Fibroblast of skin of back (primary cell): ENCODE data around the gene NCOA4.
A peak's percentile ranks its signal among the peaks of the same experiment; 100 is the strongest.
"Not testable (repeated sequence)": the region's sequence is repeated elsewhere in the genome, so short reads cannot be mapped to it uniquely, and the experiment has no call there.

Source experiments
- DNase-seq: peaks from one replicate; pipeline ENCODE4 v3.0.0-alpha.2; 2013

Gene NCOA4

DNA sequence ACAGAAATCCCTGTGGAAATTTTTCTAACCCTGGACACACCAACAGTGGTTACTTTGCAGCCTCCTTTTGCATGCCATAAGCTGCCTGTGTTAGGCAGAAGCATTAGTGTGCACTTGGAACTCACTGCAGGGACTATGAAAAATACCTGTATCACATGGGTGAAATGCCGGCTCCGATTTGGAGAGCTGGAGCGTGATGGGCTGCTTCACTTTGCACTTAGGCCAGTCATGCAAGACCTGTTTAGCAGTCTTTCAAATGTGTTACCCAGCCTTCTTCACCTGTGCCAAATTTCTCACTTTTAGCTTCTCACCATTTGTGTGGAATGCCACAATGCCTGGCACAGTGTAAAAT, 11.3 kb downstream of the NCOA4 start:
- no peak for DNase-seq

DNA sequence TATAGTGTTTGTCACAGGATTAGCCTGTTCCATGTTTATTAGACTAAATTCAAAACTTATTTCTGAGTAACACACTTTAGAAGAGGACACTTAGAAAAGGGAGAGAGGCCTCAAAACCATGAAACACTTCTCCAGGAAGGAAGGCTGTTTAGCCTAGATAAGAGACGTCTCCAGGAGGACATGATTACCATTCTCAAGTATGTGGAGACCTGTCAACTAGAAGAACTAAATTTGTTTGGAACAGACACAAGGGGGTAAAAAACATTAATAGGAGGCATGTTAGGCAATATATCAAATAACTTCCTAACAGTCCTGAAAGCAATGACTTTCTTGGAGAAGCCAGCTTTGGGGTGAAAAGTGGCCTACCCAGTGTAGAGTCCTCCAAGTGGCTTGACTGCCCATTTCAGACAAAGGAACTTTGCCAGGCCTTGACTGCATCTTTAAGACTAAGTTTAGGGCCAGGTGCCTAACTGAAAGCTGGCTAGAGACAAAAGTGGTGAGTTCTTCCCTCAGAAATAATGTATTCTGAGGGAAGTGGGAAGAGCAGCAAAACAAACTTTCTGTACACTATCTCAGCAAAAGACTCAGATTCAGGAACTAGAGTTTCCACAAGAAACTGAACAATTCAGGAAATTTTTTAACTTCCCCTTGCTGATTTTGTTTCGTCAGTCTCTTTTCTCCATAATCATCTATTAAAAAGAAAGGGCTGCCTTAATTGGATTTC, 11.8 kb downstream of the NCOA4 start:
- DNase-seq, result peak; percentile 32

- DNase-seq, result no peak
Observed at GRCh38 chr10:46017733-46018132, 12.7 kb downstream of the NCOA4 start.

- DNase-seq, result no peak
Observed at GRCh38 chr10:46016811-46017210, 13.6 kb downstream of the NCOA4 start.

GRCh38 chr10:46016190-46016589, 14.2 kb downstream of the NCOA4 start:
- no peak for DNase-seq

GRCh38 chr10:46014683-46015405, 15.6 kb downstream of the NCOA4 start:
- no peak for DNase-seq

DNA sequence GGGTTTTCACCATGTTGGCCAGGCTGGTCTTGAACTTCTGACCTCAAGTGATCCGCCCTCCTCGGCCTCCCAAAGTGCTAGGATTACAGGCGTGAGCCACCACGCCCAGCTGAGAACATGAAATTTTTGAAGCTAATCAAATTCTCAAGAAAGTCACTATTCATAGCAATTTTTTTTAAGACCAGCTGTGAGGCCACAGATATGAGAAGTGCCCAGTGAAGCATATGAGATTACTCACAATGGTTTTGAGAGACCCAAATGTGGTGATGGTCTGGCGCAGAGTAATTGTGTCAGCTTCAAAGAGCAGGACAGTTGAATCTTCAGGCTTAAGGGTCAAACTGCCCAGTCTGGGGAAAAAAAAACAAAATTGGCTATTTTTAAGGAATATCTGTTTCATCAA, 16.2 kb downstream of the NCOA4 start:
- DNase-seq, result no peak

GRCh38 chr10:46012746-46013145, 17.7 kb downstream of the NCOA4 start:
- DNase-seq, result no peak

- DNase-seq, result peak; percentile 46
Observed at GRCh38 chr10:46006219-46006618, 24.2 kb downstream of the NCOA4 start.

DNA sequence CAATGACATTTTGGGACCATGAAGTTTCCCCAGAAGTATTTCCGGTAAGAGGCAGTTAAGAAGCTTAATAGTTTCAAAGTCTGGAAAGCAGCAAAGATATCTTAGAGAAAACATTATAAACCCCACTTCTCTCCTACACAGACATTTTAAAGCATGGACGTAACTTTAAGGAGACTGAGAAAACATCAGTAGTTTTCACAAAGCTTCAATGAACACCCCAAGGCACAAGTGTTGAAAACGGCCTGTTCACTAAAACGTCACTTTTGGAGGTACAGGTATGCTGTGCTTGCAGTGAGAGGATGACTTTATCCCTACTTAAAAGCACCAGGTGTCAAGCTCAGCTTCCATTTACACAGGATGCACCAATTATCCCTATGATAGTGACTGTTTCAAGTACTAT, 25.0 kb downstream of the NCOA4 start:
- DNase-seq, result no peak

DNA sequence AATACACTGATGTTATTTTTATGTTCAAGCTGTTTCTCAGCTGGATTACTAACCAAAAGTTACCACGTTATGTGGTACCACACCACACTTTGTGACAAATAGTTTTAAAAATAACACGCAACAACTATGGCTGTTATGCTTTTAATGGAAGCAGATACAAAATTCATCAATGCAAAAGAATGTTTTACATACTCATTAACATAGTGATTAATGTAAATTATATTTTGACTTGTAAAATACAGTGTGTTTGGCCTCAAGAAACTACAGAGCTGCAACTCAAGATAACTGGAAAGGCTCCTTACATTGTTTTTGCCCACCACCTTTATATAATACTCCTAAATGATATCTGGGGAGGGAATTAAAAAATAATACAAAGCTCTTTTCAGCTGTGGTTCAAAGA, 25.5 kb downstream of the NCOA4 start:
- no peak for DNase-seq

DNA sequence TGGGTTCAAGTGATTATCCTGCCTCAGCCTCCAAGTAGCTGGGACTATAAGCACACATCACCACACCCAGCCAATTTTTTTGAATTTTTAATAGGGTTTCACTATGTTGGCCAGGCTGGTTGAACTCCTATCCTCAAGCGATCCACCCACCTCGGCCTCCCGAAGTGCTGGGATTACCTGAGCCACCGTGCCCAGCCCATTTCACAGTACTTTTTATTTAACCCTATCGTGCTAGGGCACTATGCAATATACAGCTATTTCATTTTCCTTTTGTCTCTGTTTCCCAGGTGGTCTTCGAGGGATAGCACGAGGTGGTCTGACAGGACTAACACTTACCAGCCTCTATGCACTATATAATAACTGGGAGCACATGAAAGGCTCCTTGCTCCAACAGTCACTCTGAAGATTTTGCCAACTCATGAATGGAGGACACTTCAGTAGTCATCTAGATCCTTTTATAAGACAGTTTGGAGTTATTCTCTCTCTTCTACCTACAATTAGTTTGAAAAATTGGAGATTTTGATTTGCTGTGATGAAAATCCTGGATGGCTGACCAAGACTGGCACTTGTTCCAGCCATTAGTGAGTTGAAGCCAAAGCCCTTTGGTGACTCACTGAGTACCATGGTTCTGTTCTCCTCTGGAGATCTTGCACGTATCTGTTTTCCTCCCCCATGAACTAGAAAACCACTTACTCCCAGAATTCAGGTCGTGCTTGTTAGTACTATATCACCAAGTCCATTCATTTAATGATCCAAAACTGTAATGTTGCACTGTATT, 27.3 kb downstream of the NCOA4 start:
- no peak for DNase-seq

DNA sequence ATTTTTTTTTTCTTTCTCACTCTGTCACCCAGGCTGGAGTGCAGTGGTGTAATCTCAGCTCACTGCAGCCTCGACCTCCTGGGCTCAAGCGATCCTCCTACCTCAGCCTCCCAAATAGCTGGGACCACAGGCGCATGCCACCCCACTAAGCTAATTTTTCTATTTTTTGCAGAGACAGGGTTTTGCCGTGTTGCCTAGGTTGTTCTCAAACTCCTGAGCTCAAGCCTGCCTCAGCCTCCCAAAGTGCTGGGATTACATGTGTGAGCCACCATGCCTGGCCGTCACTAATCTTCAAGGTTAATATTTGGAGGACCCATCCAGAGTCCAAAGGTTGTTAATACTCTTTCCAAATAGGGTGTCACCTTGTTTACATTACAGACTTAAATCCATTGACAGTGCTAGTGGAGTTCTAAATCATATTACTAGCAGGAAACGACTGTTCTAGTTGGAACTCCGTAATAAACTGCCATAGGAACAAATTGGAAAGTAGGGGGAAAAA, 28.2 kb downstream of the NCOA4 start:
- DNase-seq, result not testable (repeated sequence)

DNA sequence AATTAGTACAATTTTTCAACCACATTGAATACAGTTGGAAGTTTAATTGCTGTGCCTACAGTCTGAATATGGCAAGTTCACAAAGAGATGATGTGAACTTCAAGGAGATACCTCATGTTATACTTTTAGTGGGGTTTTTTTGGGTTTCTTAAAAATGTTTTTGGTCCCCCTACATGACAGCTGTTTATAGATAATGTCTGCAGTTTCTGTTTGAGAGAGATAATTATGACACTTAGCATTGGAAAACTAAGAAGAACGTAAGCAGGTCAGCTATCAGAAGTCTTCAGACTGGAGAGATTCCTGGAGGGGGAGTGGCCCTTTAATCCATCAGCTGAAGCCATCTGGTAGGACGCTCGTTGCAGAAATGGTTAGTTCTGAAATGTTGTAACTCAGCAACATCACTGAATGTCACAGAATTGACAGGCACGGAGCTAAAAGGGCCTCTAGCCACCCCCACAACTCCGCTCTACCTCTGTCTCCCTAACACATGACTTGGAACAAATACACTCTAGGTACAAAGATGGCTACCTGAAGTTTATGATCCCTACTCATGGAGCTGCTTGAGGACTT, 29.2 kb downstream of the NCOA4 start:
- DNase-seq, result no peak

- DNase-seq, result no peak
Observed at GRCh38 chr10:46000538-46000937, 29.9 kb downstream of the NCOA4 start.

DNA sequence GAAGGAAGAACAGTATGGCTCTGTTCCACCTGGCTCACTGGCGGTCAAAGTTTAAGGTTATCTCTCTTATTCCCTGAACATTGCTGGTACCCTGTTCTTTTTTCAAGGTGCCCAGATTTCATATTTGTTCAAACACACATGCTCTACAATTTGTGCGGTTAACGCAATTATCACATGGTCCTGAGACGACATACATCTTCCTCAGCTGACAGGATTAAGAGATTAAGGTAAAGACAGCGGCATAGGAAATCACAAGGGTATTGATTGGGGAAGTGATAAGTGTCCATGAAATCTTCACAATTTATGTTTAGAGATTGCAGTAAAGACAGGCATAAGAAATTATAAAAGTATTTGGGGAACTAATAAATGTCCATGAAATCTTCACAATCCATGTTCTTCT, 30.5 kb downstream of the NCOA4 start:
- not testable (repeated sequence) for DNase-seq

DNA sequence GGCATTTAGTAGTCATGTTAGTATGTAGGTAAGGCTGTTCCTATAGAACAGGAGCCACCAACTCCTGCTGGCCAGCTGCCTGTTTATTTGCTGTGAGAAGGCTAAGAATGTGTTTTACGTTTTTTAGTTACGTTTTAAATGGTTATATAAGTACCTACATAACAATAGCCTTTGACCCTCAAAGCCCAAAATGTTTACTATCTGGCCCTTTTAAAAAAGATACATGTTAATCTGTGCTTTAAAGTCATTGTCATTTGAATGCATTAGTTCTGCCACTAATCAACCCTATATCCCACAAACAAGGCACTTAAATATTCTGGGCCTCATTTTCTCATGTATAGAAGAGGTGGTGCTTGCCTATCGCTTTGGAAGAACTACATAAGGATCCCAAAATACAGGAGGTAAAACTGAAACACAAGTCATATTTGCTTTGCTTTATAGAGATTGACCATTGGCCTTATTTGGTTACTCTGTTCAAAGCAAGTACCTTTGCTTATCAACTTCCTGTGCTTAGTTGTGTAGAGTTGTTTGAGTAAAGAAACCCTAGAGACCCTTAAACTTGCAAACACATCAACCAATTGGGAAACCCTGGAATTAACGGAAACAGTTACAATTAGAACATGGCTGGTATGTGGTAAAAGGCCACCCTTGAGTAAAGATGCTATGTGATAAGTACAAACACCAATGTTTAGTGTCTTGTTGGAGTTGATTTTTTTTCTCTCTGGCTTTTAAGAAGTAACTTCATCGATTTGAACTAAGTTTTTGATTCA, 32.2 kb downstream of the NCOA4 start:
- DNase-seq, result no peak

DNA sequence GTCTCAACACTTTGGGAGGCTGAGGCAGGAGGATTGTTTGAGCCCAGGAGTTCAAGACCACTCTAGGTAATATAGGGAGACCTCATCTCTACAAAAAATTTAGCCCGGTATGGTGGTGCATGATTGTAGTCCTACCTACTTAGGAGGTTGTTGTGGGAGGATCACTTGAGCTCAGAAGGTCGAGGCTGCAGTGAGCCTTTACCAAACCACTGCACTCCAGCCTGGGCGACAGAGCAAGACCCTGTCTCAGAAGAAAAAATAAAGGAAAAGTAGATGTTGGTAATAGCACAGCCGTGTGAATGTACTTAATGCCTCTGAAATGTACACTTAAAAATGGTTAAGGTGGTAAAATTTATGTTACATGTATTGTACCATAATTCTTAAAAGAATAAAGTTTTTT, 32.9 kb downstream of the NCOA4 start:
- no peak for DNase-seq

DNA sequence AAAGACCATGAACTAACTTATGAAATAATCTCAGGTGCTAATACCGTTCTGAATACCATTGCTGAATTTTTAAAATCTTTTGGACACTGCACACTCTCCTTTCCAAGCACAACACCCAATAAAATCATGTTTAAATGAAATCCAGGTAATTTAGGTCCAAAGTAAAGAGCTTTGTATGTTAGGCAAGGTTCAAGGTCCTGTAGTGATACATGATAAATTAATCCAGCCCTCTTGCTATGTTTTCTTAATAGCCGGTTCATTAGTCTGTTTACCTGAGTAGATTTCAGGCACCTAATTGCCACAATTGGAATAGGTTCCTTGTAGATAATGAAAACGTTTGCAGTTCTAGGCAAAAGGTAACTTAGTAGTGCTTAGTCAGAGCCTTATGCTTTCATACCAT, 44.8 kb downstream of the NCOA4 start:
- DNase-seq, result not testable (repeated sequence)

- not testable (repeated sequence) for DNase-seq
Observed at GRCh38 chr10:45984473-45984872, 46.0 kb downstream of the NCOA4 start.

GRCh38 chr10:45983538-45984186, 46.8 kb downstream of the NCOA4 start:
- peak; percentile 52 for DNase-seq

DNA sequence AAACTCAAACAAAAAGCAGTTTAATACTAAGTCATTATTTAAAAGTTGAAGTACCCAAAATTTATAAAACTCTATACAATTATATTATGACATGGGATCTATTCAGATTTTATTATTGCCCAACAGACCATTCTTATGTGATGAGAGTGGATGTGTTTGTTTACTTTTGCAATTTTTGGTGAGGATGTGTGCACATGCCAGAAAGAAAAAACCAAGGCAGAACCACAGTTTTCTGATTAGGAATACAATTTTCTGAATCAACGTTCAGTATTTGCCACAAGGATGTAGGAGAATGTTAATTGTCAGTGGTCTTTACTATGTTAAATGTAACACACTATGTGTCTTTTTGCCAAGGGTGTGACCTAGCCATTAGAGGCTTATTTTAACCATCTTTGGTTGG, 49.1 kb downstream of the NCOA4 start:
- not testable (repeated sequence) for DNase-seq
